HFFc6 (cell line): ENCODE measurements around the gene AEBP2. TPM values are rescaled to one million over a fixed set of nuclear protein-coding genes. Genes with fewer than 3 reads are reported as not detected.

Experiments
- DNase-seq: peaks from one replicate; pipeline ENCODE4 v3.0.0-alpha.2; 2018
- H3K27ac Mint-ChIP-seq: 2 replicates; pipeline ENCODE4 v1.8.0; 2020; ENCODE audit warnings: mild to moderate bottlenecking, mixed read lengths
- H3K27me3 Mint-ChIP-seq: 2 replicates; pipeline ENCODE4 v1.8.0; 2021; ENCODE audit warnings: mild to moderate bottlenecking, moderate library complexity, mixed read lengths; ENCODE audit not compliant: insufficient read depth
- H3K36me3 Mint-ChIP-seq: 2 replicates; pipeline ENCODE4 v1.8.0; 2021; ENCODE audit warnings: low read depth, mixed read lengths
- H3K4me1 Mint-ChIP-seq: 2 replicates; pipeline ENCODE4 v1.8.0; 2020; ENCODE audit warnings: low read depth, mixed read lengths
- H3K4me3 Mint-ChIP-seq: 2 replicates; pipeline ENCODE4 v1.8.0; 2020; ENCODE audit warnings: mild to moderate bottlenecking, moderate library complexity, mixed read lengths
- H3K9me3 Mint-ChIP-seq: 2 replicates; pipeline ENCODE4 v1.8.0; 2020; ENCODE audit warnings: mild to moderate bottlenecking, mixed read lengths
- CTCF ChIP-seq: fragments of 200-600 bp; sonication (generic); IDR thresholded peaks from 2 replicates; pipeline ENCODE4 v1.5.0; 2021; ENCODE audit warnings: antibody characterized with exemption, mild to moderate bottlenecking
- total RNA-seq, 6 experiments: library from RNA; stranded (reverse); fragmentation: NEBNext Ultra II Directional; extraction: Animal tissue kit (Norgen Biotek cat#: 25700); gene quantifications; 2 replicates in 1 of 6; 3 replicates in 5 of 6; pipeline ENCODE4 v1.2.3, GENCODE V29; 2021

AEBP2 gene
- total RNA-seq, 6 experiments from 2014 or later: 36.8 to 43.4 (median 39.1) TPM

- no peak overlapping the region for H3K4me3 Mint-ChIP-seq
Measured at GRCh38 chr12:19436931-19437330, 2.4 kb upstream of the AEBP2 start.

GRCh38 chr12:19437996-19438395, 1.3 kb upstream of the AEBP2 start:
- H3K27ac Mint-ChIP-seq: no peak overlapping the region; the same call in 1 of the 2 replicates
- H3K4me1 Mint-ChIP-seq: peaks cover 40% of the 10 kb centered on the region
- H3K27me3 Mint-ChIP-seq: peaks cover 1% of the 10 kb centered on the region; the same call in 1 of the 2 replicates
- no peak overlapping the region for H3K4me3 Mint-ChIP-seq
- peak; percentile 25 for DNase-seq
- peaks cover 19% of the 10 kb centered on the region for H3K36me3 Mint-ChIP-seq
- no peak for TF ChIP-seq CTCF
- no peaks in the 10 kb centered on the region for H3K9me3 Mint-ChIP-seq

More at GRCh38 chr12:19436931-19437330, 2.4 kb upstream of the AEBP2 start:
- Mint-ChIP-seq H3K27ac (peak overlapping the region; percentile 1; the same call in 1 of the 2 replicates), H3K9me3 (no peaks in the 10 kb centered on the region), H3K27me3 (peaks cover 1% of the 10 kb centered on the region), H3K36me3 (peaks cover 18% of the 10 kb centered on the region), H3K4me1 (peaks cover 47% of the 10 kb centered on the region)
- TF ChIP-seq CTCF: no peak
- no peak for DNase-seq

GRCh38 chr12:19440019-19440858, 947 bp downstream of the AEBP2 start:
- peaks cover 51% of the 10 kb centered on the region for H3K4me1 Mint-ChIP-seq
- H3K4me3 Mint-ChIP-seq: peak overlapping the region; percentile 98
- no peaks in the 10 kb centered on the region for H3K9me3 Mint-ChIP-seq
- no peak for TF ChIP-seq CTCF
- peaks cover 29% of the 10 kb centered on the region for H3K36me3 Mint-ChIP-seq
- H3K27me3 Mint-ChIP-seq: peaks cover 1% of the 10 kb centered on the region; the same call in 1 of the 2 replicates
- H3K27ac Mint-ChIP-seq: peak overlapping the region; percentile 98
- no peak for DNase-seq

GRCh38 chr12:19440916-19441315, 1.6 kb downstream of the AEBP2 start:
- Mint-ChIP-seq H3K27me3 (no peaks in the 10 kb centered on the region; the same call in 1 of the 2 replicates), H3K4me3 (peak overlapping the region; percentile 98)
- no peak for DNase-seq

GRCh38 chr12:19443585-19443984, 4.3 kb downstream of the AEBP2 start:
- no peak for TF ChIP-seq CTCF

More at GRCh38 chr12:19440916-19441315, 1.6 kb downstream of the AEBP2 start:
- Mint-ChIP-seq H3K4me1 (peaks cover 49% of the 10 kb centered on the region), H3K9me3 (no peaks in the 10 kb centered on the region), H3K27ac (peak overlapping the region; percentile 98), H3K36me3 (peaks cover 29% of the 10 kb centered on the region)
- TF ChIP-seq CTCF: no peak

More at GRCh38 chr12:19443585-19443984, 4.3 kb downstream of the AEBP2 start:
- Mint-ChIP-seq H3K4me3 (no peak overlapping the region), H3K27me3 (no peaks in the 10 kb centered on the region), H3K9me3 (no peaks in the 10 kb centered on the region), H3K27ac (no peak overlapping the region), H3K4me1 (peaks cover 32% of the 10 kb centered on the region), H3K36me3 (peaks cover 29% of the 10 kb centered on the region)
- no peak for DNase-seq
